Measurements from ENCODE around the gene CUL4A.

DNA sequence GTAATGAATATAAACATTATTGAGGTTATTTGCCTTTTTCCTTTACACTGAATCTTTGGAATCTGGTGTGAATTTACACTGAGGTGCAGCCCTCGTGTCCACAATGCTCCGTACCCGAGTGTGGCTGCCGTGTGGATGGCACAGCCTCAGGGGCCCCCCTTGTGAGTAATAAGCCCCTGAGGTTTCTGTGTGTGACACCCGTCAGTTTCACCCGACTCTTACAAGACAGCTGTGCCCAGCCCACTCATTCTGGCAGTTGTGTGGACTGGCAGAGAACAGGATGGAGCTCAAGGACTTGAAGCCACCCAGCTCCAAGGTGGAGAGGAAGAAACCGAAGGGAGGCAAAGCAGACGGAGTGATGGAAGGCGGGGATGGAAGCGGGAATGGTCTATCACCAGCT is 43.1 kb upstream of the CUL4A start:
- TF ChIP-seq POLR2A (IDR thresholded peaks at IDR 0.05) (no peak), CTCF (IDR thresholded peaks at IDR 0.05) (no peak)
